Lower lobe of right lung (tissue), 2 donors: ENCODE results near the gene AIF1L. TPM values are rescaled to one million over a fixed set of nuclear protein-coding genes. Genes with fewer than 3 reads are reported as not detected.
"Not testable (repeated sequence)": the region's sequence is repeated elsewhere in the genome, so short reads cannot be mapped to it uniquely, and the experiment has no call there.

Experiments used
- ATAC-seq, 2 donors: fragments of 200-7000 bp; cut with Tn5 transposase; one replicate each; pipeline ENCODE4 v1.9.1; 2020 to 2022; ENCODE audit warnings: mild to moderate bottlenecking in 2 of 2, moderate library complexity in 2 of 2
- DNase-seq: peaks from one replicate; pipeline ENCODE4 v3.0.0-alpha.2; 2020
- H3K27ac ChIP-seq: fragments of 200-600 bp; one replicate; pipeline ENCODE4 v1.8.0; 2022
- H3K27me3 ChIP-seq: fragments of 200-600 bp; one replicate; pipeline ENCODE4 v1.8.0; 2022; ENCODE audit warnings: low read depth
- H3K36me3 ChIP-seq: fragments of 200-600 bp; one replicate; pipeline ENCODE4 v1.8.0; 2022; ENCODE audit warnings: mild to moderate bottlenecking
- H3K4me1 ChIP-seq: fragments of 200-600 bp; one replicate; pipeline ENCODE4 v1.8.0; 2022
- H3K4me3 ChIP-seq: fragments of 200-600 bp; one replicate; pipeline ENCODE4 v1.8.0; 2022; ENCODE audit warnings: mild to moderate bottlenecking
- H3K9me3 ChIP-seq: fragments of 200-600 bp; one replicate; pipeline ENCODE4 v1.8.0; 2022
- CTCF ChIP-seq: fragments of 200-600 bp; IDR thresholded peaks from one replicate; pipeline ENCODE4 v1.8.0; 2022; ENCODE audit warnings: antibody characterized with exemption, mild to moderate bottlenecking
- intact Hi-C: fragments of 100-400 bp; cut with DNase I; formaldehyde crosslinking; loops from one replicate; pipeline ENCODE4 v1.11.0; 2022
- total RNA-seq: library from RNA; stranded (reverse); fragmentation: NEBNext Ultra II Directional; extraction: Animal tissue kit (Norgen Biotek cat#: 25700); gene quantifications from one replicate; pipeline ENCODE4 v1.2.1, GENCODE V29; 2021
- donor health status: DM: no; HTN: yes; CAD: no; lungs with severe emphysema.

The AIF1L gene
- total RNA-seq, 1 donor from 2014 or later = 16.0 TPM

- intact Hi-C loops = no loop called here
- H3K4me3 ChIP-seq = no peak overlapping the region
- H3K4me1 ChIP-seq = no peaks in the 10 kb centered on the region
- H3K9me3 ChIP-seq = no peaks in the 10 kb centered on the region
- ATAC-seq (no peak), DNase-seq (no peak)
- no peak for TF ChIP-seq CTCF
- no peaks in the 10 kb centered on the region for H3K36me3 ChIP-seq
- H3K27ac ChIP-seq = no peak overlapping the region
- peaks cover 4% of the 10 kb centered on the region for H3K27me3 ChIP-seq
Measured at GRCh38 chr9:131112374-131113154, 16.2 kb downstream of the AIF1L start.

- no peak overlapping the region for H3K4me3 ChIP-seq
- peaks cover 4% of the 10 kb centered on the region for H3K27me3 ChIP-seq
- ATAC-seq (no peak), DNase-seq (no peak)
- no peak overlapping the region for H3K27ac ChIP-seq
- intact Hi-C loops = no loop called here
- no peak for TF ChIP-seq CTCF
- H3K4me1 ChIP-seq = peaks cover 5% of the 10 kb centered on the region
- H3K36me3 ChIP-seq = no peaks in the 10 kb centered on the region
- no peaks in the 10 kb centered on the region for H3K9me3 ChIP-seq
Measured at GRCh38 chr9:131113655-131114054, 17.3 kb downstream of the AIF1L start.

GRCh38 chr9:131114084-131114535 is 17.8 kb downstream of the AIF1L start:
- H3K27ac ChIP-seq = no peak overlapping the region

GRCh38 chr9:131115360-131115742 is 19.0 kb downstream of the AIF1L start:
- H3K27me3 ChIP-seq, H3K36me3 ChIP-seq, H3K9me3 ChIP-seq, ATAC-seq, H3K4me3 ChIP-seq, H3K27ac ChIP-seq, H3K4me1 ChIP-seq, DNase-seq, intact Hi-C loops: not testable (repeated sequence)

More at GRCh38 chr9:131114084-131114535, 17.8 kb downstream of the AIF1L start:
- no peaks in the 10 kb centered on the region for H3K36me3 ChIP-seq
- ATAC-seq (no peak), DNase-seq (no peak)
- no peak overlapping the region for H3K4me3 ChIP-seq
- peaks cover 5% of the 10 kb centered on the region for H3K4me1 ChIP-seq
- intact Hi-C loops = no loop called here
- TF ChIP-seq CTCF = no peak
- peaks cover 4% of the 10 kb centered on the region for H3K27me3 ChIP-seq
- H3K9me3 ChIP-seq = no peaks in the 10 kb centered on the region

- intact Hi-C loops = no loop called here
- no peaks in the 10 kb centered on the region for H3K27me3 ChIP-seq
- peak; percentile 34 to 51 for ATAC-seq
- no peaks in the 10 kb centered on the region for H3K36me3 ChIP-seq
- no peak overlapping the region for H3K4me3 ChIP-seq
- DNase-seq = no peak
- peaks cover 5% of the 10 kb centered on the region for H3K4me1 ChIP-seq
- no peaks in the 10 kb centered on the region for H3K9me3 ChIP-seq
- no peak for TF ChIP-seq CTCF
- H3K27ac ChIP-seq = peak overlapping the region; percentile 74
Measured at GRCh38 chr9:131116281-131117120, 20.2 kb downstream of the AIF1L start.
